ENCODE results near the gene PTX4. TPM values are rescaled to one million over a fixed set of nuclear protein-coding genes. Genes with fewer than 3 reads are reported as not detected.

The PTX4 gene
- total RNA-seq, 1 donor from 2014 or later, result not detected

- no peaks in the 10 kb centered on the region for H3K27me3 ChIP-seq
- peaks cover 26% of the 10 kb centered on the region for H3K4me1 ChIP-seq
- TF ChIP-seq, protein P1, sequence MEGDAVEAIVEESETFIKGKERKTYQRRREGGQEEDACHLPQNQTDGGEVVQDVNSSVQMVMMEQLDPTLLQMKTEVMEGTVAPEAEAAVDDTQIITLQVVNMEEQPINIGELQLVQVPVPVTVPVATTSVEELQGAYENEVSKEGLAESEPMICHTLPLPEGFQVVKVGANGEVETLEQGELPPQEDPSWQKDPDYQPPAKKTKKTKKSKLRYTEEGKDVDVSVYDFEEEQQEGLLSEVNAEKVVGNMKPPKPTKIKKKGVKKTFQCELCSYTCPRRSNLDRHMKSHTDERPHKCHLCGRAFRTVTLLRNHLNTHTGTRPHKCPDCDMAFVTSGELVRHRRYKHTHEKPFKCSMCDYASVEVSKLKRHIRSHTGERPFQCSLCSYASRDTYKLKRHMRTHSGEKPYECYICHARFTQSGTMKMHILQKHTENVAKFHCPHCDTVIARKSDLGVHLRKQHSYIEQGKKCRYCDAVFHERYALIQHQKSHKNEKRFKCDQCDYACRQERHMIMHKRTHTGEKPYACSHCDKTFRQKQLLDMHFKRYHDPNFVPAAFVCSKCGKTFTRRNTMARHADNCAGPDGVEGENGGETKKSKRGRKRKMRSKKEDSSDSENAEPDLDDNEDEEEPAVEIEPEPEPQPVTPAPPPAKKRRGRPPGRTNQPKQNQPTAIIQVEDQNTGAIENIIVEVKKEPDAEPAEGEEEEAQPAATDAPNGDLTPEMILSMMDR (IDR thresholded peaks at IDR 0.05), result no peak
- DNase-seq (no peak), ATAC-seq (no peak)
- intact Hi-C loops (cut with DNase I), result no loop called here
- H3K36me3 ChIP-seq, result no peaks in the 10 kb centered on the region
- no peak overlapping the region for H3K4me3 ChIP-seq
- H3K9me3 ChIP-seq, result no peaks in the 10 kb centered on the region
- H3K27ac ChIP-seq, result no peak overlapping the region
These were observed 11.7 kb downstream of the PTX4 start for GRCh38 chr16:1477033-1477432.

DNA sequence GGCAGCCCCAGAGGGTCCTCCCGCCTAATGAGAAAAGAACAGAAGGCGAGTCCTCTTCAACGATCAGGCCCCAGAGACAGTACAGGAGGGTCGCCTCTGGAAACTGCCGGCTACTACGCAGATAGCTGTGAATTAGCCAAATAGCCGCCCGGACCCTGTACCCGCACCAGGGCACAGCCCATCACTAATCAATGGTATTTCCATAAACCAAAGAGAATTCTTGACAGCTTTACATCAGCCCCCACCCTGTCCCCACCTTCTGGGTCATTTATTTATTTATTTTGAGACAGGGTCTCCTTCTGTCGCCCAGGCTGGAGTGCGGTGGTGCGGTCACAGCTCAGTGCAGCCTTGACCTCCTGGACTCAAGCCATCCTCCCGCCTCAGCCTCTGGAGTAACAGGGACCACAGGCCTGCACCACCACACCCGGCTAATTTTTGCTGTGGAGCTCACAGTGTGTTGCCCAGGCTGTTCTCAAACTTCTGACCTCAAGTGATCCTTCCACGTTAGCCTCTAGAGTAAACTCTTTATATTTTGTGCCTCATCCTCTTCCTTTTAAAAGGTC, 13.1 kb downstream of the PTX4 start:
- Histone ChIP-seq H3K36me3 (no peaks in the 10 kb centered on the region), H3K9me3 (no peaks in the 10 kb centered on the region), H3K27me3 (no peaks in the 10 kb centered on the region), H3K27ac (peak overlapping the region; percentile 97), H3K4me3 (peak overlapping the region; percentile 99), H3K4me1 (peaks cover 32% of the 10 kb centered on the region)
- DNase-seq (no peak), ATAC-seq (no peak)
- intact Hi-C loops (cut with DNase I), result no loop called here
- TF ChIP-seq, protein P1 (IDR thresholded peaks at IDR 0.05), result no peak

GRCh38 chr16:1474796-1475551, 13.8 kb downstream of the PTX4 start, which contains the start of gene CLCN7:
Gene CLCN7, minus strand, starts transcription at chr16:1475028. Its CDS starts 54 bp downstream, at chr16:1474974.
- peak; percentile 92 for ATAC-seq
- DNase-seq, result peak; percentile 96
- no peaks in the 10 kb centered on the region for H3K36me3 ChIP-seq
- peaks cover 38% of the 10 kb centered on the region for H3K4me1 ChIP-seq
- peak within 1 kb of the TSS; percentile 97 for H3K27ac ChIP-seq
- intact Hi-C loops (cut with DNase I), result no loop called here
- no peaks in the 10 kb centered on the region for H3K9me3 ChIP-seq
- TF ChIP-seq, protein P1 (IDR thresholded peaks at IDR 0.05), result no peak
- H3K4me3 ChIP-seq, result peak within 1 kb of the TSS; percentile 99
- H3K27me3 ChIP-seq, result no peaks in the 10 kb centered on the region

DNA sequence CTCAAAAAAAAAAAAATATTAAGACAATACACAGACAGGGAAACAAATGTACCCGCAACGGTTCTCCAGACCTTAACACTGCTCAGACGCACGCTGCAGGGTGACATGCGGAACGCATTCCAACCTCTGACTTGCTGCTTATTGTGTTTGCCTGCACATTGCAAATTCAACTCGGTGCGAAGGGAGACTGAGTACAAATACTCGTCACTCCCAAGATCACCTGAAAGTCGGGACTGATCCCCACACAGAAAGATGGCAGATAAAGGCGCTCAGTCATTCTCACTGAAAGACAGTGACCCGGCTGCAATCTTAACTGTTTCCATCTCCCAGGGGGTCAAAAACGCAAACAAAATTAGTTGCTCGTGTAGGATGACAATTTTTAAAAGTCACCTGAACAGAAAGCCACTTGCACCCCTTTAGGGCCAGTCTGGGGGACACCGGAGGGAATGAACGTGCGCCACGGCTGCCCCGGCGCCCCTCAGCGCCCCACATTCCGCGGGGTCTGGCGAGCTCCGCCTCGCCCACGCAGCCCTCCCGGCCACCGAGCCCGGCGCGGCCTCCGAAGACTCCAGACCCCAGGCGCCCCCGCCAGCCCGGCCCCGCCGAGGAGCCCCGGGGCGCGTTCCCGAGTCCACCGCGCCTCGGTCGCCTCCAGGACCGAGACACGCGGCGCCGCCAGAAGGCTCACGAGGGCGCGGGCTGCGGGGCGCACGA, 14.5 kb downstream of the PTX4 start:
- peaks cover 40% of the 10 kb centered on the region for H3K4me1 ChIP-seq
- no peak for DNase-seq
- H3K36me3 ChIP-seq, result no peaks in the 10 kb centered on the region
- H3K27me3 ChIP-seq, result no peaks in the 10 kb centered on the region
- no peaks in the 10 kb centered on the region for H3K9me3 ChIP-seq
- TF ChIP-seq, protein P1 (IDR thresholded peaks at IDR 0.05), result no peak
- no peak for ATAC-seq
- peak overlapping the region; percentile 99 for H3K4me3 ChIP-seq
- intact Hi-C loops (cut with DNase I), result no loop called here
- H3K27ac ChIP-seq, result peak overlapping the region; percentile 97

DNA sequence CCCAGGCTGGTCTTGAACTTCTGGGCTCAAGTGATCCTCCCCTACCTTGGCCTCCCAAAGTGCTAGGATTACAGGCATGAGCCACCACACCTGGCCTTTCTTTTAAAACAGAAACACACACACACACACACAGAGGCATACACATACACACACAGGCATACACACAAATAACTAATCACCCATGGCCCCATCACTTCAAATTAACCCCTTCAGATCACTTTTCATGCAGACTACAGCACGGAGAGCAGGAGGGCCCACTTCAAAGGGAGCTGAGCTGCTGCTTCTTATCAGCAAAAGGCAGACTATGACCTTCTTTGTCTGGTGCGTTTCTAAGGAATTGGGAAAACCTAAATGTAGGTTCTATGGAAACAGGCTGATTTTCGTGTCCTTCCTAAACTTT, 15.8 kb downstream of the PTX4 start:
- H3K4me3 ChIP-seq, result peak overlapping the region; percentile 0
- no peaks in the 10 kb centered on the region for H3K27me3 ChIP-seq
- no peaks in the 10 kb centered on the region for H3K9me3 ChIP-seq
- intact Hi-C loops (cut with DNase I), result no loop called here
- DNase-seq, result no peak
- no peak overlapping the region for H3K27ac ChIP-seq
- peaks cover 40% of the 10 kb centered on the region for H3K4me1 ChIP-seq
- H3K36me3 ChIP-seq, result no peaks in the 10 kb centered on the region
- TF ChIP-seq, protein P1 (IDR thresholded peaks at IDR 0.05), result no peak
- ATAC-seq, result no peak
